ENCODE results near the gene TGFBR3. TPM values are rescaled to one million over a fixed set of nuclear protein-coding genes. Genes with fewer than 3 reads are reported as not detected.
A peak's percentile ranks its signal among the peaks of the same experiment; 100 is the strongest.

The TGFBR3 gene
- total RNA-seq, 1 experiment from 2014 or later, result 4.2 TPM

DNA sequence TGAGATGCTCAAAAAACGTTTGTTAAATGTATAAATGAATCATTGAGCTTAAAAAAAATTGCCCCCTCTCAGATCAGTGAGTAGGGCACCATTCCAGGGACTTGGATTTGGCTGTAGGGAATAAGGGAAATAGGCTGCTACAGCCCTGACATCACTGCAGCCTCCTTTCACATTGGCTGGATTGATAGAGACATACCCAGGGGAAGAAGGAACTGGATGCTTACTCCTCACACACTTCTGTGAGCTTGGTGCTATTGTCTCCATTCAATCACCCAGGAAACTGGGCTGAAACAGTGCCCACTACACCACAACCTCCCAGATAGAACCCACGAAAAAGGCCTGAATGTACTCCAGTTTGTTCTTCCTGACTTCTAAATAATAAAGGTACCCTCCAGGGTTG is 87.2 kb downstream of the TGFBR3 start:
- H3K4me1 Mint-ChIP-seq, result peaks cover 11% of the 10 kb centered on the region
- TF ChIP-seq ZNF317 (CRISPR knock-in tag; IDR thresholded peaks at IDR 0.05; ENCODE audit: borderline replicate concordance, low read depth), result no peak
- TF ChIP-seq TEAD1 (CRISPR knock-in tag; IDR thresholded peaks at IDR 0.05), result no peak
- no peak for TF ChIP-seq CBFB (CRISPR knock-in tag; IDR thresholded peaks at IDR 0.05; ENCODE audit: low read depth)
- TF ChIP-seq, protein P1, sequence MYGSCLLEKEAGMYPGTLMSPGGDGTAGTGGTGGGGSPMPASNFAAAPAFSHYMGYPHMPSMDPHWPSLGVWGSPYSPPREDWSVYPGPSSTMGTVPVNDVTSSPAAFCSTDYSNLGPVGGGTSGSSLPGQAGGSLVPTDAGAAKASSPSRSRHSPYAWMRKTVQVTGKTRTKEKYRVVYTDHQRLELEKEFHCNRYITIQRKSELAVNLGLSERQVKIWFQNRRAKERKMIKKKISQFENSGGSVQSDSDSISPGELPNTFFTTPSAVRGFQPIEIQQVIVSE (CRISPR knock-in tag; IDR thresholded peaks at IDR 0.05; ENCODE audit: borderline replicate concordance), result no peak
- no peak for TF ChIP-seq NFATC4 (CRISPR knock-in tag; IDR thresholded peaks at IDR 0.05)
- no peak for TF ChIP-seq ESRRA (CRISPR knock-in tag; IDR thresholded peaks at IDR 0.05; ENCODE audit: borderline replicate concordance)
- TF ChIP-seq, protein P2, sequence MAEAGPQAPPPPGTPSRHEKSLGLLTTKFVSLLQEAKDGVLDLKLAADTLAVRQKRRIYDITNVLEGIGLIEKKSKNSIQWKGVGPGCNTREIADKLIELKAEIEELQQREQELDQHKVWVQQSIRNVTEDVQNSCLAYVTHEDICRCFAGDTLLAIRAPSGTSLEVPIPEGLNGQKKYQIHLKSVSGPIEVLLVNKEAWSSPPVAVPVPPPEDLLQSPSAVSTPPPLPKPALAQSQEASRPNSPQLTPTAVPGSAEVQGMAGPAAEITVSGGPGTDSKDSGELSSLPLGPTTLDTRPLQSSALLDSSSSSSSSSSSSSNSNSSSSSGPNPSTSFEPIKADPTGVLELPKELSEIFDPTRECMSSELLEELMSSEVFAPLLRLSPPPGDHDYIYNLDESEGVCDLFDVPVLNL (CRISPR knock-in tag; IDR thresholded peaks at IDR 0.05; ENCODE audit: borderline replicate concordance, low read depth), result no peak
- no peak for TF ChIP-seq ZNF671 (CRISPR knock-in tag; IDR thresholded peaks at IDR 0.05)
- TF ChIP-seq CREM (CRISPR knock-in tag; IDR thresholded peaks at IDR 0.05), result no peak
- TF ChIP-seq ETV6 (CRISPR knock-in tag; IDR thresholded peaks at IDR 0.05), result no peak
- H3K9me3 Mint-ChIP-seq, result peaks cover 5% of the 10 kb centered on the region
- DNase-seq (ENCODE audit: low spot score) (no peak), ATAC-seq (no peak)
- no peak overlapping the region for H3K27ac Mint-ChIP-seq
- no peak overlapping the region for H3K4me3 Mint-ChIP-seq
- no peaks in the 10 kb centered on the region for H3K27me3 Mint-ChIP-seq (ENCODE audit: low read depth)
- H3K36me3 Mint-ChIP-seq, result peaks cover 4% of the 10 kb centered on the region
- CTCF ChIA-PET, result interaction anchor here (0.6 to 1.3 kb wide), 4 partner anchors 18 to 257 kb away, joined by 3 to 5 read pairs (median 3); no protein-coding TSS in a partner anchor
- POLR2A ChIA-PET, result no interaction called here

DNA sequence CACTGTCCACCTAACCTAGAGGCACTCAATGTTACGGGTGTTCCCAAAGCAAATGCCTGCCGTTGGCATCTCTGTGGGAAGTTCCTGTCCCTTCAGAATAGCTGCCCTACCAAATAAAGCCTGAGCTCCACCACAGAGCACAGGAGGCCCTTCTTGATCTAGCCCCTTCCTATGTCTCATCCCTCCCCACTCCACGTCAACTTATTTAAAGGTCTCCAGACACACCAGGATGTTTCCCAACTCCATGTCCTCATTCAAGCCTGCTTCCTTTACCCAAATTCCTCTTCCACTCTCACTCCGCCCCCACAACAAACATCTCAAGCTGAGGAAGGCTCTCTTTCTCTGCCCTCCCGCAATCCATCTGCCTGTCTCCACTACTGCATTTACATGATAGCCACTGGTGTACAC is 87.7 kb downstream of the TGFBR3 start:
- peak overlapping the region; percentile 9; the same call in 1 of the 2 replicates for H3K27ac Mint-ChIP-seq
- peaks cover 12% of the 10 kb centered on the region for H3K4me1 Mint-ChIP-seq
- ChIA-PET POLR2A (no interaction called here), CTCF (interaction anchor here (1.0 to 1.3 kb wide), 3 partner anchors 17 to 257 kb away, joined by 3 read pairs; no protein-coding TSS in a partner anchor)
- no peak for DNase-seq (ENCODE audit: low spot score)
- H3K4me3 Mint-ChIP-seq, result no peak overlapping the region
- H3K27me3 Mint-ChIP-seq (ENCODE audit: low read depth), result no peaks in the 10 kb centered on the region
- ATAC-seq, result peak; percentile 70
- H3K36me3 Mint-ChIP-seq, result peaks cover 4% of the 10 kb centered on the region
- TF ChIP-seq ELF4 (CRISPR knock-in tag; IDR thresholded peaks at IDR 0.05; ENCODE audit: low read depth), result no peak
- TF ChIP-seq, protein P3, sequence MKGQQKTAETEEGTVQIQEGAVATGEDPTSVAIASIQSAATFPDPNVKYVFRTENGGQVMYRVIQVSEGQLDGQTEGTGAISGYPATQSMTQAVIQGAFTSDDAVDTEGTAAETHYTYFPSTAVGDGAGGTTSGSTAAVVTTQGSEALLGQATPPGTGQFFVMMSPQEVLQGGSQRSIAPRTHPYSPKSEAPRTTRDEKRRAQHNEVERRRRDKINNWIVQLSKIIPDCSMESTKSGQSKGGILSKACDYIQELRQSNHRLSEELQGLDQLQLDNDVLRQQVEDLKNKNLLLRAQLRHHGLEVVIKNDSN (CRISPR knock-in tag; IDR thresholded peaks at IDR 0.05), result no peak
- TF ChIP-seq, protein P4, sequence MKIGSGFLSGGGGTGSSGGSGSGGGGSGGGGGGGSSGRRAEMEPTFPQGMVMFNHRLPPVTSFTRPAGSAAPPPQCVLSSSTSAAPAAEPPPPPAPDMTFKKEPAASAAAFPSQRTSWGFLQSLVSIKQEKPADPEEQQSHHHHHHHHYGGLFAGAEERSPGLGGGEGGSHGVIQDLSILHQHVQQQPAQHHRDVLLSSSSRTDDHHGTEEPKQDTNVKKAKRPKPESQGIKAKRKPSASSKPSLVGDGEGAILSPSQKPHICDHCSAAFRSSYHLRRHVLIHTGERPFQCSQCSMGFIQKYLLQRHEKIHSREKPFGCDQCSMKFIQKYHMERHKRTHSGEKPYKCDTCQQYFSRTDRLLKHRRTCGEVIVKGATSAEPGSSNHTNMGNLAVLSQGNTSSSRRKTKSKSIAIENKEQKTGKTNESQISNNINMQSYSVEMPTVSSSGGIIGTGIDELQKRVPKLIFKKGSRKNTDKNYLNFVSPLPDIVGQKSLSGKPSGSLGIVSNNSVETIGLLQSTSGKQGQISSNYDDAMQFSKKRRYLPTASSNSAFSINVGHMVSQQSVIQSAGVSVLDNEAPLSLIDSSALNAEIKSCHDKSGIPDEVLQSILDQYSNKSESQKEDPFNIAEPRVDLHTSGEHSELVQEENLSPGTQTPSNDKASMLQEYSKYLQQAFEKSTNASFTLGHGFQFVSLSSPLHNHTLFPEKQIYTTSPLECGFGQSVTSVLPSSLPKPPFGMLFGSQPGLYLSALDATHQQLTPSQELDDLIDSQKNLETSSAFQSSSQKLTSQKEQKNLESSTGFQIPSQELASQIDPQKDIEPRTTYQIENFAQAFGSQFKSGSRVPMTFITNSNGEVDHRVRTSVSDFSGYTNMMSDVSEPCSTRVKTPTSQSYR (CRISPR knock-in tag; IDR thresholded peaks at IDR 0.05), result no peak
- no peak for TF ChIP-seq CREB1 (CRISPR knock-in tag; IDR thresholded peaks at IDR 0.05)
- no peak for TF ChIP-seq ZNF423 (CRISPR knock-in tag; IDR thresholded peaks at IDR 0.05)
- TF ChIP-seq, protein P5, sequence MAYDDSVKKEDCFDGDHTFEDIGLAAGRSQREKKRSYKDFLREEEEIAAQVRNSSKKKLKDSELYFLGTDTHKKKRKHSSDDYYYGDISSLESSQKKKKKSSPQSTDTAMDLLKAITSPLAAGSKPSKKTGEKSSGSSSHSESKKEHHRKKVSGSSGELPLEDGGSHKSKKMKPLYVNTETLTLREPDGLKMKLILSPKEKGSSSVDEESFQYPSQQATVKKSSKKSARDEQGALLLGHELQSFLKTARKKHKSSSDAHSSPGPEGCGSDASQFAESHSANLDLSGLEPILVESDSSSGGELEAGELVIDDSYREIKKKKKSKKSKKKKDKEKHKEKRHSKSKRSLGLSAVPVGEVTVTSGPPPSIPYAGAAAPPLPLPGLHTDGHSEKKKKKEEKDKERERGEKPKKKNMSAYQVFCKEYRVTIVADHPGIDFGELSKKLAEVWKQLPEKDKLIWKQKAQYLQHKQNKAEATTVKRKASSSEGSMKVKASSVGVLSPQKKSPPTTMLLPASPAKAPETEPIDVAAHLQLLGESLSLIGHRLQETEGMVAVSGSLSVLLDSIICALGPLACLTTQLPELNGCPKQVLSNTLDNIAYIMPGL (CRISPR knock-in tag; IDR thresholded peaks at IDR 0.05), result no peak
- TF ChIP-seq, protein P6, sequence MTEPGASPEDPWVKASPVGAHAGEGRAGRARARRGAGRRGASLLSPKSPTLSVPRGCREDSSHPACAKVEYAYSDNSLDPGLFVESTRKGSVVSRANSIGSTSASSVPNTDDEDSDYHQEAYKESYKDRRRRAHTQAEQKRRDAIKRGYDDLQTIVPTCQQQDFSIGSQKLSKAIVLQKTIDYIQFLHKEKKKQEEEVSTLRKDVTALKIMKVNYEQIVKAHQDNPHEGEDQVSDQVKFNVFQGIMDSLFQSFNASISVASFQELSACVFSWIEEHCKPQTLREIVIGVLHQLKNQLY (CRISPR knock-in tag; IDR thresholded peaks at IDR 0.05), result no peak
- TF ChIP-seq SMAD4 (CRISPR knock-in tag; IDR thresholded peaks at IDR 0.05), result no peak
- H3K9me3 Mint-ChIP-seq, result peaks cover 5% of the 10 kb centered on the region
